ENCODE measurements around the gene ASS1.

DNA sequence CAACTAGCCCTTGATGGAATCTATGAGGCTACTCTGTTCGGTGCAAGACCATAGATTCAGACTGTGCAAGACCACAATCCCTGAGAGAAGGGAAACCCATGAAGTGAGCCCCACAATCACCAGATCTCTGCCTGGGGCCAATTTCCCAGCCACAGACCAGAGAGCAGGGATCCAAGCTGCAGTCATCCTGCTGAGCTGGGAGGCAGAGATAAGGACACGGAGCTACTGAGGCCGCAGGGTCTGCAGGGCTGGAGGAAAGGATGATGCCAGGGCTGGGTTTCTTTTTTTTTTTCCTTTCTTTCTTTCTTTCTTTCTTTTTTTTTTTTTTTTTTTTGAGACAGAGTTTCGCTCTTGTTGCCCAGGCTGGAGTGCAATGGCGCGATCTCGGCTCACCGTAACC lies 86.9 kb downstream of the ASS1 start:
- TF ChIP-seq EZH2 (IDR thresholded peaks at IDR 0.05; ENCODE audit: low read length, unreplicated experiment) (no peak), EZH2phosphoT487 (IDR thresholded peaks at IDR 0.05; ENCODE audit: borderline replicate concordance, low read length) (no peak)
- TF ChIP-seq, protein P1, sequence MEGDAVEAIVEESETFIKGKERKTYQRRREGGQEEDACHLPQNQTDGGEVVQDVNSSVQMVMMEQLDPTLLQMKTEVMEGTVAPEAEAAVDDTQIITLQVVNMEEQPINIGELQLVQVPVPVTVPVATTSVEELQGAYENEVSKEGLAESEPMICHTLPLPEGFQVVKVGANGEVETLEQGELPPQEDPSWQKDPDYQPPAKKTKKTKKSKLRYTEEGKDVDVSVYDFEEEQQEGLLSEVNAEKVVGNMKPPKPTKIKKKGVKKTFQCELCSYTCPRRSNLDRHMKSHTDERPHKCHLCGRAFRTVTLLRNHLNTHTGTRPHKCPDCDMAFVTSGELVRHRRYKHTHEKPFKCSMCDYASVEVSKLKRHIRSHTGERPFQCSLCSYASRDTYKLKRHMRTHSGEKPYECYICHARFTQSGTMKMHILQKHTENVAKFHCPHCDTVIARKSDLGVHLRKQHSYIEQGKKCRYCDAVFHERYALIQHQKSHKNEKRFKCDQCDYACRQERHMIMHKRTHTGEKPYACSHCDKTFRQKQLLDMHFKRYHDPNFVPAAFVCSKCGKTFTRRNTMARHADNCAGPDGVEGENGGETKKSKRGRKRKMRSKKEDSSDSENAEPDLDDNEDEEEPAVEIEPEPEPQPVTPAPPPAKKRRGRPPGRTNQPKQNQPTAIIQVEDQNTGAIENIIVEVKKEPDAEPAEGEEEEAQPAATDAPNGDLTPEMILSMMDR (conservative IDR thresholded peaks at IDR 0.05; ENCODE audit: low read depth, low read length), result no peak
